RWPE1 (cell line): ENCODE measurements around the gene LCE4A.
A peak's percentile ranks its signal among the peaks of the same experiment; 100 is the strongest.

Experiments
- CTCF ChIA-PET: fragments of 350-600 bp; sonication (Branson Sonifier 250); formaldehyde crosslinking; extraction: SDS; loops from one replicate; lab custom pipeline; 2021; lab: Yijun Ruan, JAX
- POLR2A ChIA-PET: fragments of 400-600 bp; formaldehyde crosslinking; extraction: SDS; loops from one replicate; lab custom pipeline; 2020; ENCODE audit warnings: antibody characterized with exemption; ENCODE audit not compliant: low non-redundant PET; lab: Yijun Ruan, JAX
- DNase-seq: peaks from one replicate; pipeline ENCODE4 v3.0.0; 2012; ENCODE audit warnings: low spot score
- H3K27ac ChIP-seq: fragments of 450-650 bp; 2 replicates; pipeline ENCODE4 v1.5.1; 2017
- TF ChIP-seq, protein P1 (sequence below): fragments of 450-650 bp; conservative IDR thresholded peaks from 2 replicates; pipeline ENCODE4 v1.5.1; 2017; ENCODE audit warnings: low read depth, mild to moderate bottlenecking

Gene LCE4A

DNA sequence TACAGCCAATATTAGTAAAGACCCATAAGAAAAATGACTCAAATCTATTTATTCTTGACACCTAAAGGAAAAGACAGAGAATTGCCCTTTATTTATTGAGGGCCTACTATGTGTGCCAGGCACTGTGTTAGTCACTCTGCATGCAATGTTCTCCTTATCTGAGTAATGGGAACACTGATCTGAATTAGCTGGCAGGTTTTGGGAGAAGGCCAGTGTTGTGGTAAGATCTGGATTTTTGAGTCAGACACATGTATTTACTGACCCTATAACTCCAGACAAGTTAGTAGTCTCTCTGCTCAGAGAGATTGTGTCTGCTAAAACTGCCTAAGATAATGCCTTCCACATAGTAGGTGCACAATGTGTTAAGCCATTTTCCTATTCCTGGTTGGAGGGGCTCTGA lies 17.3 kb downstream of the LCE4A start:
- ChIA-PET POLR2A (no interaction called here), CTCF (interaction anchor here (0.6 to 0.7 kb wide), 2 partner anchors 71 to 75 kb away, joined by 3 read pairs; no protein-coding TSS in a partner anchor)
- DNase-seq, result no peak
- TF ChIP-seq, protein P1, sequence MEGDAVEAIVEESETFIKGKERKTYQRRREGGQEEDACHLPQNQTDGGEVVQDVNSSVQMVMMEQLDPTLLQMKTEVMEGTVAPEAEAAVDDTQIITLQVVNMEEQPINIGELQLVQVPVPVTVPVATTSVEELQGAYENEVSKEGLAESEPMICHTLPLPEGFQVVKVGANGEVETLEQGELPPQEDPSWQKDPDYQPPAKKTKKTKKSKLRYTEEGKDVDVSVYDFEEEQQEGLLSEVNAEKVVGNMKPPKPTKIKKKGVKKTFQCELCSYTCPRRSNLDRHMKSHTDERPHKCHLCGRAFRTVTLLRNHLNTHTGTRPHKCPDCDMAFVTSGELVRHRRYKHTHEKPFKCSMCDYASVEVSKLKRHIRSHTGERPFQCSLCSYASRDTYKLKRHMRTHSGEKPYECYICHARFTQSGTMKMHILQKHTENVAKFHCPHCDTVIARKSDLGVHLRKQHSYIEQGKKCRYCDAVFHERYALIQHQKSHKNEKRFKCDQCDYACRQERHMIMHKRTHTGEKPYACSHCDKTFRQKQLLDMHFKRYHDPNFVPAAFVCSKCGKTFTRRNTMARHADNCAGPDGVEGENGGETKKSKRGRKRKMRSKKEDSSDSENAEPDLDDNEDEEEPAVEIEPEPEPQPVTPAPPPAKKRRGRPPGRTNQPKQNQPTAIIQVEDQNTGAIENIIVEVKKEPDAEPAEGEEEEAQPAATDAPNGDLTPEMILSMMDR, result no peak
- no peak overlapping the region for H3K27ac ChIP-seq

GRCh38 chr1:152728986-152729385 lies 21.0 kb downstream of the LCE4A start:
- no peak overlapping the region for H3K27ac ChIP-seq
- TF ChIP-seq, protein P1, result no peak
- ChIA-PET POLR2A (no interaction called here), CTCF (interaction anchor here (0.8 kb wide), 1 partner anchor 29 kb away, joined by 3 read pairs; no protein-coding TSS in a partner anchor)
- DNase-seq, result no peak

DNA sequence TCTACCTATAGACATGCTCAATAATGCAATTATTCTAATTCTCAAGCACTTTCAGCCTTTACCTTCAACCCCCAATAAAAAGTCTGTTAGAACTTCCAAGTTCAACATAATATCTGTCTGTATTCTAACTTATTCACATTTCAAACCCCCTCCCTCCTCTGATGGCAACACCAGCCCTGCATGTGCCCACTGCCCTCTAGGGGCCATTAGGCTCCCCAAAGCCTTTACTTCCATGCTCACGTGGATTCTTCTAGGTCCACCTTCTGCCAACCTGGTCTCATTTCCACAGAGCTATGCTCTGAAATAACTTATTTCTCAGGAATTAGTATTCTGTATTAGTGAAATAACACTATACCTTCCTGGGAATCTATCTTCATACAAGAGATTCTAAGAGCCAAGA lies 27.7 kb downstream of the LCE4A start:
- TF ChIP-seq, protein P1, result no peak; the same call in 1 of the 2 replicates
- ChIA-PET CTCF (interaction anchor here (1.4 kb wide), 1 partner anchor 83 kb away, joined by 6 read pairs; no protein-coding TSS in a partner anchor), POLR2A (no interaction called here)
- DNase-seq, result peak; percentile 38
- no peak overlapping the region for H3K27ac ChIP-seq

GRCh38 chr1:152737997-152738396 lies 30.0 kb downstream of the LCE4A start:
- ChIA-PET POLR2A (no interaction called here), CTCF (interaction anchor here (1.0 kb wide), 1 partner anchor 132 kb away, joined by 3 read pairs; no protein-coding TSS in a partner anchor)
- TF ChIP-seq, protein P1, result no peak
- H3K27ac ChIP-seq, result no peak overlapping the region
- no peak for DNase-seq

DNA sequence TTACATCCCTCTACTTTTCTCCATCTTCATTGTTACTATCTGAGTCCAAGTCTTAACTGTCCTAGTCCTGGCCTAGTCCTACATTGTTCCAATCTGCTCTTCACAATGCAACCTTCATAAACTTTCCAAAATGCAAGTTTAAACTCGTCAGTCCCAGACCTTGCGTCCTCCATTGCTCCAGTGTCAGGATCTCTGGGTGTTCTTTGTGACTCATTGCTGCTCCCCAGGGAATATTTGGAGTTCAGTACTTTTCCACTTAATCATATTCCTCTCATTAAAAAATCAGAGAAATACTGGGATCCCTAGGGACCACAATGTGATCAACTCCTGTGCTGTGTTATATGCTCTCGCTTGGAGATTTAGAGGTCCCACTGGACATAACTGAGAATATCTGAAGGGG lies 31.9 kb downstream of the LCE4A start:
- ChIA-PET CTCF (no interaction called here), POLR2A (no interaction called here)
- no peak overlapping the region for H3K27ac ChIP-seq
- TF ChIP-seq, protein P1, result no peak
- DNase-seq, result peak; percentile 68

DNA sequence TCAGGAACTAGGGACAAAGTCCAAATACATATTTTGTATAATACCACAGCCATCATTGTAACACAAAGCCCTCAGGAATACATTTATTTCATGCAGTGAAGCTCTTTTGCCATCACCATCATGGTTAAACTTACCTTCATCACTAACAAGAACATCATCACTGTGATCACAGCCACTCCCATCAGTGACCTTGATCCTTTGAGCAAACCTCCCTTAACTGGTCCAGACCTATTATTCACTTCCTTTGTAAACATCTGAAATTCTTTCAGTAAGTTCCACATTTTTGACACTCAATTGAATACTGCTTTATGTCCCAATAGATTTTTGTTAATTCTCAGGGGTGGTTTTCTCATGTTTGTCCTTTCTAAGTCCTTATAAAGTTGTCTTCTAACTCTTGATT lies 33.7 kb downstream of the LCE4A start:
- CTCF ChIA-PET, result no interaction called here
- no peak overlapping the region for H3K27ac ChIP-seq
- no peak for DNase-seq
- POLR2A ChIA-PET, result no interaction called here
- TF ChIP-seq, protein P1, result no peak
